GM11168 (cell line): ENCODE data around the gene SLC15A1.

Experiments
- in situ Hi-C: fragments of 300-500 bp; cut with MboI; formaldehyde crosslinking; loops from one replicate; pipeline ENCODE4 v1.12.0; 2022; ENCODE audit warnings: low sequenced_read_pairs; ENCODE audit not compliant: unreplicated experiment

The SLC15A1 gene

GRCh38 chr13:98717256-98717655 is 35.2 kb downstream of the SLC15A1 start:
- in situ Hi-C loops: loop anchor here (10.0 kb wide), 1 partner anchor 108 kb away; no protein-coding TSS in a partner anchor

GRCh38 chr13:98710521-98710920 is 42.0 kb downstream of the SLC15A1 start:
- in situ Hi-C loops: loop anchor here (10.0 kb wide), 1 partner anchor 114 kb away; no protein-coding TSS in a partner anchor

GRCh38 chr13:98707281-98707999 is 45.0 kb downstream of the SLC15A1 start:
- in situ Hi-C loops: no loop called here

- in situ Hi-C loops: no loop called here
These were observed 45.9 kb downstream of the SLC15A1 start for GRCh38 chr13:98706446-98707110.

- in situ Hi-C loops: loop anchor here (25.0 kb wide), 1 partner anchor 835 kb away; no protein-coding TSS in a partner anchor
These were observed 54.7 kb downstream of the SLC15A1 start for GRCh38 chr13:98697791-98698190.

- in situ Hi-C loops: loop anchor here (25.0 kb wide), 1 partner anchor 831 kb away; no protein-coding TSS in a partner anchor
These were observed 58.7 kb downstream of the SLC15A1 start for GRCh38 chr13:98693756-98694155.

- in situ Hi-C loops: loop anchor here (25.0 kb wide), 1 partner anchor 829 kb away; no protein-coding TSS in a partner anchor
These were observed 61.1 kb downstream of the SLC15A1 start for GRCh38 chr13:98691360-98691759.

- in situ Hi-C loops: loop anchor here (25.0 kb wide), 1 partner anchor 828 kb away; no protein-coding TSS in a partner anchor
These were observed 62.0 kb downstream of the SLC15A1 start for GRCh38 chr13:98690348-98691022.

- in situ Hi-C loops: loop anchor here (25.0 kb wide), 1 partner anchor 827 kb away; no protein-coding TSS in a partner anchor
These were observed 63.0 kb downstream of the SLC15A1 start for GRCh38 chr13:98689347-98689968.

- in situ Hi-C loops: loop anchor here (25.0 kb wide), 1 partner anchor 826 kb away; no protein-coding TSS in a partner anchor
These were observed 64.1 kb downstream of the SLC15A1 start for GRCh38 chr13:98688373-98688772.

- in situ Hi-C loops: loop anchor here (25.0 kb wide), 1 partner anchor 825 kb away; no protein-coding TSS in a partner anchor
These were observed 65.2 kb downstream of the SLC15A1 start for GRCh38 chr13:98687319-98687718.

- in situ Hi-C loops: loop anchor here (25.0 kb wide), 1 partner anchor 824 kb away; no protein-coding TSS in a partner anchor
These were observed 66.2 kb downstream of the SLC15A1 start for GRCh38 chr13:98686270-98686669.

- in situ Hi-C loops: loop anchor here (25.0 kb wide), 1 partner anchor 823 kb away; no protein-coding TSS in a partner anchor
These were observed 67.3 kb downstream of the SLC15A1 start for GRCh38 chr13:98685146-98685545.

- in situ Hi-C loops: loop anchor here (25.0 kb wide), 1 partner anchor 819 kb away; no protein-coding TSS in a partner anchor
These were observed 71.4 kb downstream of the SLC15A1 start for GRCh38 chr13:98681049-98681448.

- in situ Hi-C loops: loop anchor here (25.0 kb wide), 1 partner anchor 816 kb away; no protein-coding TSS in a partner anchor
These were observed 73.7 kb downstream of the SLC15A1 start for GRCh38 chr13:98678741-98679140.

- in situ Hi-C loops: loop anchor here (25.0 kb wide), 1 partner anchor 815 kb away; no protein-coding TSS in a partner anchor
These were observed 75.1 kb downstream of the SLC15A1 start for GRCh38 chr13:98677398-98677797.

- in situ Hi-C loops: loop anchor here (25.0 kb wide), 1 partner anchor 814 kb away; no protein-coding TSS in a partner anchor
These were observed 76.2 kb downstream of the SLC15A1 start for GRCh38 chr13:98676239-98676638.

- in situ Hi-C loops: loop anchor here (25.0 kb wide), 1 partner anchor 814 kb away; no protein-coding TSS in a partner anchor
These were observed 76.6 kb downstream of the SLC15A1 start for GRCh38 chr13:98675837-98676236.

- in situ Hi-C loops: loop anchor here (25.0 kb wide), 1 partner anchor 813 kb away; no protein-coding TSS in a partner anchor
These were observed 77.4 kb downstream of the SLC15A1 start for GRCh38 chr13:98675066-98675465.
